Activated naive CD4-positive, alpha-beta T cell (primary cell): ENCODE data around the gene ZFYVE27.
"Not testable (repeated sequence)": the region's sequence is repeated elsewhere in the genome, so short reads cannot be mapped to it uniquely, and the experiment has no call there.

Experiments used
- DNase-seq, 4 experiments: peaks; one replicate each; lab custom pipeline; 2025; lab: John Stamatoyannopoulos, UW

Gene ZFYVE27

GRCh38 chr10:97736902-97737769 is at the start of gene ZFYVE27:
Gene ZFYVE27, plus strand, starts transcription at chr10:97737128. Its CDS starts 1,350 bp downstream, at chr10:97738478.
- DNase-seq, result peak; percentile 86 to 92 (median 88)

GRCh38 chr10:97687785-97688781 is 48.8 kb upstream of the ZFYVE27 start:
- DNase-seq, result no peak

GRCh38 chr10:97689559-97690020 is 47.3 kb upstream of the ZFYVE27 start:
- DNase-seq, result no peak

GRCh38 chr10:97690133-97690532 is 46.8 kb upstream of the ZFYVE27 start:
- DNase-seq, result no peak

GRCh38 chr10:97698072-97698655 is 38.8 kb upstream of the ZFYVE27 start:
- not testable (repeated sequence) for DNase-seq

GRCh38 chr10:97701438-97702069 is 35.4 kb upstream of the ZFYVE27 start:
- peak in 1 of 4 experiments; percentile 8 for DNase-seq

GRCh38 chr10:97703398-97704067 is 33.4 kb upstream of the ZFYVE27 start:
- no peak for DNase-seq

GRCh38 chr10:97704341-97704740 is 32.6 kb upstream of the ZFYVE27 start:
- DNase-seq, result no peak

GRCh38 chr10:97705006-97705670 is 31.8 kb upstream of the ZFYVE27 start:
- DNase-seq, result no peak

- no peak for DNase-seq
Measured at GRCh38 chr10:97707134-97707861, 29.6 kb upstream of the ZFYVE27 start.

GRCh38 chr10:97708167-97708566 is 28.8 kb upstream of the ZFYVE27 start:
- no peak for DNase-seq

- peak in 2 of 4 experiments; percentile 7 to 10 for DNase-seq
Measured at GRCh38 chr10:97708976-97709946, 27.7 kb upstream of the ZFYVE27 start.

GRCh38 chr10:97711640-97712572 is 25.0 kb upstream of the ZFYVE27 start:
- DNase-seq, result no peak

- no peak for DNase-seq
Measured at GRCh38 chr10:97713339-97713825, 23.5 kb upstream of the ZFYVE27 start, which contains the start of gene MARVELD1. Gene MARVELD1, plus strand, starts transcription at chr10:97713730. Its CDS starts 147 bp downstream, at chr10:97713877.

GRCh38 chr10:97713826-97714400 is 23.0 kb upstream of the ZFYVE27 start:
- peak in 2 of 4 experiments; percentile 20 to 33 for DNase-seq

GRCh38 chr10:97714401-97715258 is 22.3 kb upstream of the ZFYVE27 start:
- no peak for DNase-seq
